GM19025 (cell line): Measurements from ENCODE around the gene PSMA5.
"Not testable (repeated sequence)": the region's sequence is repeated elsewhere in the genome, so short reads cannot be mapped to it uniquely, and the experiment has no call there.

Experiments
- ATAC-seq: cut with Tn5 transposase; IDR thresholded peaks from one replicate; pipeline ENCODE4 v1.9.1; 2021; ENCODE audit warnings: mild to moderate bottlenecking, low read depth, moderate library complexity; ENCODE audit not compliant: unreplicated experiment

PSMA5 gene

GRCh38 chr1:109426281-109427170 is at the start of gene PSMA5:
Gene PSMA5, minus strand, starts transcription at chr1:109426448. Its CDS starts 118 bp downstream, at chr1:109426330.
- ATAC-seq, result peak; percentile 96

- no peak for ATAC-seq
Measured at GRCh38 chr1:109475261-109475660, 49.0 kb upstream of the PSMA5 start.

- no peak for ATAC-seq
Measured at GRCh38 chr1:109474697-109475096, 48.4 kb upstream of the PSMA5 start.

GRCh38 chr1:109473284-109474057 is 47.2 kb upstream of the PSMA5 start:
- not testable (repeated sequence) for ATAC-seq

DNA sequence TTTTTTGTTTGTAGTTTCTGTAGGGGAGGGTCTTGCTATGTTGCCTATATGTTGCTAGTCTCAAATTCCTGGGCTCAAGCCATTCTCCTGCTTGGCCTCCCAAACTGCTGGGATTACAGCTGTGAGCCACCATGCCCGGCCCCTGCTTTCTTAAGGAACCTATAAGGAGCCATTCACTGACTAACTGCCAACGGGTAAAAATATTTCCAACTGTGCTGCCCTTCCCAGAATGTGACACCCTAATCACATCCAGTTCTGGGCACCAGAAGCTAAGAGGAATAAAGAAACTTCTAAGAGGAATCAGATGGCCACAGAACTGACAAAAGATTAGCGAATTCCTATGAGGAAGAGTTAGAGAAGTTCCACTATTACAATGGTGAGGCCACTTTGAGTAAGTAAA is 46.5 kb upstream of the PSMA5 start:
- ATAC-seq, result no peak

DNA sequence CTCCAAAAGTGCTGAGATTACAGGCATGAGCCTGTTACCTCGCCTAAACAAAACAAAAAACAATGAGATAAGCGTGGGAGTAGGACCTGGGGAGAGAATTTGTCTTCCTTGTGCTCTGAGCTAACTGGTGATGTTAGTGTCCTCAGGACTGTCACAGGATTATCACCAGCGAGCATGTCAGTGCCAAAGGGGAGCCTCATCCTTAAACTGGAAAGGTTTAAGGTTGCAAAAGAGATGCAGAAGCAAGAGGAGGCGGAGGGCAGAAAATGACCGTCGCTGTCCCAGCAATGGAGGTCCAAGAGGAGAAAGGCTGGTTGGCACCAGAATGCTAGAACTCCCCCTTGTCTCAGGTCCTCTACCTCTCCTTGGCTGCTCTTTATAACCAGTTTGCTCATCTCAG is 44.0 kb upstream of the PSMA5 start:
- no peak for ATAC-seq

- no peak for ATAC-seq
Measured at GRCh38 chr1:109468903-109469302, 42.7 kb upstream of the PSMA5 start.

DNA sequence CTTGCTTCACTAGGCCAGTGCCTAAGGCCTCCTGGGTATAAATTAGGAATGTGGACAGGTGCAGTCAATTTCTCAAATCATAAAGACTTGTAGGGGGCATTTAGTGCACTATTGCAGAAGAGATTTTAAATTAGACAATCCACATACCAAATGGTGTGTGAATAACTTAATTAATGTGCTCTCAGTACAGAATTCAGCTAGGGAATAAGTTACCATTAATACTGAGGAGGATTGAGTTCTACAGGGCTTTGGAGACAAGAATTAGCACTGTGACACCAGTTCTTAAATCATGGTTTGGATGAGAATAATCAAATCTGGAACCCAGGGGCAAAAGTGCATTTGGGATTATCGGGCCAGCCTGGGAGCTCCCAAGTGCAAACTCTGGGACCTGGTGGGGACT is 41.8 kb upstream of the PSMA5 start:
- ATAC-seq, result no peak

GRCh38 chr1:109467301-109467777 is 41.1 kb upstream of the PSMA5 start:
- no peak for ATAC-seq

GRCh38 chr1:109466452-109467300 is 40.4 kb upstream of the PSMA5 start, which contains the start of gene SYPL2:
Gene SYPL2, plus strand, starts transcription at chr1:109466546. Its CDS starts 298 bp downstream, at chr1:109466844.
- ATAC-seq, result no peak

DNA sequence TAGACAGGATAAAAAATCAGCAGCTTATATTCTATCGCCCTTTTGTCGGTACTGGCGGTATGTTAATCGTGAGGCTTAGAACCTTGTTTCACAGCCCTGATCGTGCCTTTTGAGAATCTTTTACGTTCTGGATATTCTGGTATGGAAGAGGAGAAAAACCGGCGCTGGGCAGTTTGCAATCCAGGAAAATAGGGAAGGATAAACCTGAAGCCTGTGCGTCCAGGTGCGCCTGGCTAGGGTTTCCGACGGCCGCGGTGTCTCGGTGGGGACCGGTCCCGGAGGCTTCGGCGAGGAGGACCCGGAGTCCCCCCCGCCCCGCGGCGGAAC is 39.8 kb upstream of the PSMA5 start:
- no peak for ATAC-seq

GRCh38 chr1:109457819-109458218 is 31.6 kb upstream of the PSMA5 start:
- ATAC-seq, result no peak

GRCh38 chr1:109454497-109455133 is 28.4 kb upstream of the PSMA5 start:
- ATAC-seq, result no peak

- no peak for ATAC-seq
Measured at GRCh38 chr1:109447524-109447923, 21.3 kb upstream of the PSMA5 start.

- not testable (repeated sequence) for ATAC-seq
Measured at GRCh38 chr1:109445949-109446695, 19.9 kb upstream of the PSMA5 start.

DNA sequence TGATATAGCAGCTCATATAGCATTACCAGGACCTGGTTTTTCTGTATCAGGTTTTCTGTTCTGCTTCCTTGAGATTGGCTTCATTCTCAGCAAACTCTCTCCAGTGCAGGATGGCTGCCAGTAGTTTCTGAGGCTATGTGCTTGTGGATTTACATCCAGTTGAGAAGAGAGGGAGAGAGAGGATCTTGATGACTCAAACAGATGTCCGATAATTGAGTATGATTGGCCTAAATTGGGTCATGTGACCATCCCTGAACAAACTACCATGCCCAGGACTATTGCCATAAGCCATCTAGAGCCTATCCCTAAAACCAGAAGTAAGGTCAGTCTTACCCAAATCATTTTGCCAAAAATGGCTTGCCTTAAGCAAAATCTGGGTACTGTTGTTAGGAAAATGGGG is 18.1 kb upstream of the PSMA5 start:
- ATAC-seq, result no peak

DNA sequence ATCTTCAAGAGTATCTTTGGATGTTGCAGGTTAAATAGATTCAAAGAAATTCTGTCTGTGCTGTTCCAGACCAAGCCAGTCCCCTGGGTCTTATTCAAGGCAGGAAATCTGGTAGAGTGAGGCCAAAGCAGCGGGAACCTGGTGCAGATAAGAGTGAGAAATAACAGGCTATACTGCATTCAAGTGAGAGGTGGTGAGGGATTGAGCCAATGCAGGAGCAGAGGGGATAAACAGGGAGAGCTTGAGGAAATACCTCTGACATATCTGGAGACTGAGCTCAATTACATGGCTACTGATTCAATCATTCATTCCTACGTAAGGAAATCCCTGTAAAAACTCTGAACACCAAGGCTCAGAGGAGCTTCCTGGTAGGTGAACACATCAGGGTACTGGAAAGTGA is 17.2 kb upstream of the PSMA5 start:
- no peak for ATAC-seq

DNA sequence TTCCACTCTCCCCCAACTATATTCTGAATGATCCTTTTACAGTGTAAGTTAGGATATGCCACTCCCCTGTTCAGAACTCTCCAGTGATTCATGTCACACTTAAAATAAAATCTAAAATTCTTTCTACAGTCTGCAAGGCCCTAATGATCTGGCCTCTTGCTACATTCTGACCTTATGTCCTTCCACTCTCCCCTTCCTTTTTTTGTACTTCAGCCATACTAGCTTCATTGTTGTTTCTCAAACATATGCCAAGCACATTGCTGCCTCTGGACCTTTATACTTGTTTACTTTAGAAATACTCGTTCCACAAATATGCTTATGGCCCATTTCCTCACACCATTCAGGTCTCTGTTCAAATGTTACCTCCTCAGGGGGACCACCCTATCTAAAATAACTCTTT is 14.8 kb upstream of the PSMA5 start:
- no peak for ATAC-seq

DNA sequence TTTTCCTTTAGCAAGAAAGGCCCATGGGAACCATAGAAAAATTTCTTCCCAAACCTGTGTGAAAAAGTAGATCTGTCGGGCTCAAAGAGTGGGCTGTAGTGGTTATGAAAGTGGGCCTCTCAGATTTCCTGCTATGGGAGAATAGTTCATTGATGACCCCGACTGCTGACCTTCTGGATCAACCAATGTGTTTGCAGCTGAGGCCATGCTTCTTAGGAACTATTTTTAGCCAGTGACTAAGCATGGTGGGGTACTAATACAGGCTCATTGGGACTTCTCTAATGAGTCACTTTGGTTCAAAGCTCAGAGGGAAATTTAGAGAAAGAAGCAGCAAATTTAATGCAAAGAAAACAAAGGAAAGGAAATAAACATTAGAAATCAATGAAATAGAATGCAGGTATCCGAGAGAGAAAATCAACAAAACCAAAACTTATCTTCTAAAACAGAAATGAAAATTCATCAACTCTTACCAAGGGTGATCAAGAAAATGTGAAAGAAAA is 12.6 kb upstream of the PSMA5 start:
- no peak for ATAC-seq
